Nasal cavity respiratory epithelium epithelial cell of viscerocranial mucosa (primary cell): ENCODE data around the gene XKR3. TPM values are rescaled to one million over a fixed set of nuclear protein-coding genes. Genes with fewer than 3 reads are reported as not detected.

ENCODE experiments used
- total RNA-seq: library from RNA; depleted of rRNA; stranded (reverse); fragments of >200 nt; gene quantifications from 2 replicates; pipeline ENCODE4 v1.2.3, GENCODE V29; 2014

Gene XKR3
- not detected in 2 replicates for total RNA-seq

DNA sequence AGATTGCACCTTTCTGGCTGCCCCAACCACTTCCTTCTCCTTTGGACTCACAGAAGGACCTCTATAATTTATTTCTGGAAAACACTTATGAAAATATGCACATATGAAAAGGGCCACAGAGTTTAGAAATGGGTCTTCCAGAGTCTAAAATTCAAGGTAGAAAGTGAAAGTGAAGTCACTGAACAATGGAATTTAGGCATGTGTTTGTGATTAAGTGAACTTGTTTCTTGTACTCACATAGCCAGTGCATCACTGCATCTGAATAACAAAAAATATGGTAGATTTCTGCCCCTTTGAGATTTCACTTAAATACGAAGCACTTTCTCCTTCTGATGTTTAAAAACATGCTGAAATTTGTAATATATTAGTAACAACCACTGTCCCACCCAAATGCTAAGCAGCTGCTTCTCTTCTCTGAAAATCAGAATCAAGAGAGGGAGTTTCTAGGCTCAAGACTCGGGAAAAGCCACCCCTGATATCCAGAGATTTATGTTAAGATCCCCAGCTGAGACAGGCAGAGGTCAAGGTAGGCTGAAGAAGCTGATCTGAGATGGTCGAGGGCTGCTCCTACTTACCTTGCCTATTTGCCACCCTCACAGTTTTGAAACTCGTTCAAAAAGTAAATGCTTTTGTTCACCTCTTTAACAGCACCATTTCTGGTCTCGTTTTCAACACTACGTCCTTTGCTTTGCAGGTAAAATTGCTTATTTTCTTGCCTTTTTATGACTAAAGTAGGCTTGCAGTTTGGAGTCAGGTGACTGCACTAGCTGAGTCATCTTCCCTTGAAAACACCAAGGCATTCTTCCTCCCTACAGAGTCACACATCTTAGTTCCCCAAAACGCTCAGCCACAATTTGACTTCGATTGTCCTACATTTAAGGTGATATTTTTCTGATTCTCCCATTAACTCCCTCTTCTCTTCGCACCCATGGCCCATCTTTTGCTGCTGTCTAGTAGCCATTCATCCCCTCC lies at the start of gene XKR3:
TSS of gene XKR3 (minus strand) at position 696 of the 972 bp plus-strand sequence. CDS start 17,338 bp downstream, outside the sequence.

Other genes starting within 250 kb of the XKR3 start
- not detected in 2 replicates for gene CCT8L2, start 232.6 kb downstream of the XKR3 start, total RNA-seq
- not detected in 2 replicates for gene GAB4, start 182.8 kb upstream of the XKR3 start, total RNA-seq